NCI-H2196 treated with DMSO at 0.1 percent for 48 hours (cell line): ENCODE results near the gene ASTL.
"Not testable (repeated sequence)": the region's sequence is repeated elsewhere in the genome, so short reads cannot be mapped to it uniquely, and the experiment has no call there.

Experiments used
- DNase-seq: peaks from one replicate; lab custom pipeline; 2025; ENCODE audit not compliant: unreplicated experiment; lab: John Stamatoyannopoulos, UW

ASTL gene

GRCh38 chr2:96138179-96139145, at the start of gene ASTL:
ASTL (minus strand) TSS chr2:96138502; CDS start chr2:96138436, 66 bp downstream.
- no peak for DNase-seq

- DNase-seq: no peak
These were observed 48.3 kb upstream of the ASTL start for GRCh38 chr2:96186562-96186961.

- DNase-seq: no peak
These were observed 47.2 kb upstream of the ASTL start for GRCh38 chr2:96185516-96185915.

GRCh38 chr2:96184989-96185388, 46.7 kb upstream of the ASTL start:
- DNase-seq: no peak

- no peak for DNase-seq
These were observed 45.9 kb upstream of the ASTL start for GRCh38 chr2:96184188-96184587.

- no peak for DNase-seq
These were observed 43.2 kb upstream of the ASTL start for GRCh38 chr2:96181529-96181928.

- DNase-seq: no peak
These were observed 42.2 kb upstream of the ASTL start for GRCh38 chr2:96180521-96180920.

- DNase-seq: no peak
These were observed 41.7 kb upstream of the ASTL start for GRCh38 chr2:96180002-96180401.

- DNase-seq: no peak
These were observed 38.4 kb upstream of the ASTL start for GRCh38 chr2:96176661-96177060.

- no peak for DNase-seq
These were observed 37.6 kb upstream of the ASTL start for GRCh38 chr2:96175951-96176350.

GRCh38 chr2:96174251-96175144, 36.2 kb upstream of the ASTL start:
- DNase-seq: peak; percentile 41

GRCh38 chr2:96171831-96172230, 33.5 kb upstream of the ASTL start:
- DNase-seq: no peak

- DNase-seq: no peak
These were observed 32.3 kb upstream of the ASTL start for GRCh38 chr2:96170626-96171025.

GRCh38 chr2:96169868-96170507, 31.7 kb upstream of the ASTL start:
- DNase-seq: no peak

GRCh38 chr2:96167407-96168013, 29.2 kb upstream of the ASTL start:
- no peak for DNase-seq

- DNase-seq: no peak
These were observed 26.3 kb upstream of the ASTL start for GRCh38 chr2:96164459-96165184.

- no peak for DNase-seq
These were observed 25.6 kb upstream of the ASTL start for GRCh38 chr2:96163768-96164429.

GRCh38 chr2:96163415-96163767, 25.1 kb upstream of the ASTL start:
- no peak for DNase-seq

- DNase-seq: no peak
These were observed 23.6 kb upstream of the ASTL start for GRCh38 chr2:96161898-96162297.

GRCh38 chr2:96160366-96160765, 22.1 kb upstream of the ASTL start:
- DNase-seq: not testable (repeated sequence)
